ENCODE results near the gene FRY. TPM values are rescaled to one million over a fixed set of nuclear protein-coding genes. Genes with fewer than 3 reads are reported as not detected.
"Not testable (repeated sequence)": the region's sequence is repeated elsewhere in the genome, so short reads cannot be mapped to it uniquely, and the experiment has no call there.

Gene FRY
- 100 to 1,000 TPM; 108 to 237 (median 168) TPM for total RNA-seq
- 10 to 100 TPM; 21.6 to 43.7 TPM for polyA plus RNA-seq
- long read RNA-seq, donor 1, partial matches to known transcripts, result 23 of 67 reads
- long read RNA-seq, donor 1, other reads (novel, unspliced or antisense), result 43 of 67 reads
- long read RNA-seq, donor 2, partial matches to known transcripts, result 74 of 124 reads
- long read RNA-seq, donor 2, other reads (novel, unspliced or antisense), result 48 of 124 reads
- long read RNA-seq, donor 3, partial matches to known transcripts, result 27 of 59 reads
- long read RNA-seq, donor 3, other reads (novel, unspliced or antisense), result 28 of 59 reads

DNA sequence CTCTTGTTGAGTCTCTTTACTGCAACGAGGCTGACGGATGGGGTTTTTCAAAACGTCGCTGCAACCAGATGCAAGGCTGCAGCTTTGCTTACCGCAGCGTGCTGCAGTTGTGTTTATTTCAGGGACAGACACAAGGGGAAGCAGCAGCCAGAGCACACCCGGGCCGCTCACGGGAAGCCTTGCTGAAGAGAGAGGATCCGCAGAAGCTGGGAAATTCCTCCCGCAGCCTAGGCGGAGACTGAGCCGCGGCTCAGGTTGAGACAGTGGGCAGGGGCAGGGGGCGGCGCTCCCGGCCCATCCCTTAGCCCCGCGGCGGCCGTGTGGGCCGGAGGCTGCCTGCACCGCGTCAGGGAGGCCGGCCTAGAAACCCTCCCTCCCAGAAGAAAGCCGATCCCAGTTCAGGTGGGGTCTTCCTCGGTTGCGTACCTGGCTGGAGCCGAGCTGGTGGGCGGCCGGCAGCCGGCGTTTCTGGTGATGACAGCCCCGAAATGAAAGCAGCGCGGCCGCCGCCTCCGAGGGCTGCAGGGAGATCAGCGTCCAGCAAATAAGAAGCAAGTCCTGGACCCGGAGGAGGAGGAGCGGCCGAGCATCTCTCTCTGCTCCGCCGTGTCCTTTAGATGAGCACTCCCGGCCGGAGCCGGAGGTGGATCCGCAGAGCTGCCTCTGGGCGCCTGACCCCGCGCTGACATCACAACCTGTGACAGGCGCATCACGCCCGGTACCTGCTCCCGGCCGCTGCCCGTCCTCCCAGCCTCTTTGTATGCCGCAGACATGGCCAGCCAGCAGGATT lies at the start of gene FRY:
Gene FRY (plus strand): TSS at position 750 of the 790 bp plus-strand sequence. CDS start 22 bp downstream, at position 772.
- Histone ChIP-seq H3K27ac (peak within 1 kb of the TSS in 11 of 12 donors; percentile 52 to 90 (median 76)), H3K36me3 (no peaks in the 10 kb centered on the region), H3K4me3 (peak within 1 kb of the TSS; percentile 32 to 86 (median 64)), H3K4me1 (peaks cover 0 to 32% (median 14%) of the 10 kb centered on the region in 12 donors), H3K9me3 (no peaks in the 10 kb centered on the region), H3K27me3 (no peaks in the 10 kb centered on the region)
- peak in 1 of 2 donors; percentile 30 for TF ChIP-seq POLR2A (IDR thresholded peaks at IDR 0.05)
- TF ChIP-seq, protein P1, sequence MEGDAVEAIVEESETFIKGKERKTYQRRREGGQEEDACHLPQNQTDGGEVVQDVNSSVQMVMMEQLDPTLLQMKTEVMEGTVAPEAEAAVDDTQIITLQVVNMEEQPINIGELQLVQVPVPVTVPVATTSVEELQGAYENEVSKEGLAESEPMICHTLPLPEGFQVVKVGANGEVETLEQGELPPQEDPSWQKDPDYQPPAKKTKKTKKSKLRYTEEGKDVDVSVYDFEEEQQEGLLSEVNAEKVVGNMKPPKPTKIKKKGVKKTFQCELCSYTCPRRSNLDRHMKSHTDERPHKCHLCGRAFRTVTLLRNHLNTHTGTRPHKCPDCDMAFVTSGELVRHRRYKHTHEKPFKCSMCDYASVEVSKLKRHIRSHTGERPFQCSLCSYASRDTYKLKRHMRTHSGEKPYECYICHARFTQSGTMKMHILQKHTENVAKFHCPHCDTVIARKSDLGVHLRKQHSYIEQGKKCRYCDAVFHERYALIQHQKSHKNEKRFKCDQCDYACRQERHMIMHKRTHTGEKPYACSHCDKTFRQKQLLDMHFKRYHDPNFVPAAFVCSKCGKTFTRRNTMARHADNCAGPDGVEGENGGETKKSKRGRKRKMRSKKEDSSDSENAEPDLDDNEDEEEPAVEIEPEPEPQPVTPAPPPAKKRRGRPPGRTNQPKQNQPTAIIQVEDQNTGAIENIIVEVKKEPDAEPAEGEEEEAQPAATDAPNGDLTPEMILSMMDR (IDR thresholded peaks at IDR 0.05), result peak in 3 of 12 donors; percentile 13 to 29 (median 29)
- DNase-seq (peak; percentile 65 to 84 (median 74)), ATAC-seq (peak; percentile 70 to 88 (median 85))
- WGBS, 4 donors, result 1 to 12% (median 3%) methylated on average over 25 to 59 of the region's 59 CpGs
- intact Hi-C loops (cut with DNase I), result loop anchor here in 2 of 10 donors (10.0 kb wide), 2 partner anchors 124 to 134 kb away; no protein-coding TSS in a partner anchor

DNA sequence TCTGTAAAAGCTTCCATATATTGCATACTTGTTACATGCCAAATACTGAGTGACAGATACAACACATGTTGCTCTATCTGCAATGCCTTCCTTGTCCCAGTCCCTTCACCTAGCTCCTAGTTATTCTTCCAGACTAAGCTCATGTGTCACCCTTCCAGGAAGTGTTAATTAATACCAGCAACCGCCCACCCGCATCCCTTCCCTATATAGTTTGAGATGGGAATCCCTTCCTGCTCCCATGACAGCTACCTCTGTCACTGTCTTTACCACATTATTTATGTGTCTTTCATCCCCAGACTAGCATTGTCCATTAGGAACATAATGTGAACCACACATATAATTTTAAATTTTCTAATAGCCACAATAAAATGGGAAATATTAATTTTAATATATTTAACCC lies 49.5 kb upstream of the FRY start:
- no peak overlapping the region for H3K4me3 ChIP-seq
- ATAC-seq, result no peak
- 72 to 85% (median 84%) methylated on average over 2 of the region's 2 CpGs for WGBS, 4 donors
- H3K27ac ChIP-seq, result no peak overlapping the region
- peaks cover 0 to 3% (median 0%) of the 10 kb centered on the region in 9 donors for H3K36me3 ChIP-seq
- no peak for DNase-seq
- intact Hi-C loops (cut with DNase I), result no loop called here
- H3K9me3 ChIP-seq, result no peaks in the 10 kb centered on the region
- TF ChIP-seq POLR2A (IDR thresholded peaks at IDR 0.05), result no peak
- TF ChIP-seq, protein P1 (IDR thresholded peaks at IDR 0.05), result no peak
- H3K4me1 ChIP-seq, result peaks cover 0 to 23% (median 9%) of the 10 kb centered on the region in 12 donors
- H3K27me3 ChIP-seq, result no peaks in the 10 kb centered on the region

DNA sequence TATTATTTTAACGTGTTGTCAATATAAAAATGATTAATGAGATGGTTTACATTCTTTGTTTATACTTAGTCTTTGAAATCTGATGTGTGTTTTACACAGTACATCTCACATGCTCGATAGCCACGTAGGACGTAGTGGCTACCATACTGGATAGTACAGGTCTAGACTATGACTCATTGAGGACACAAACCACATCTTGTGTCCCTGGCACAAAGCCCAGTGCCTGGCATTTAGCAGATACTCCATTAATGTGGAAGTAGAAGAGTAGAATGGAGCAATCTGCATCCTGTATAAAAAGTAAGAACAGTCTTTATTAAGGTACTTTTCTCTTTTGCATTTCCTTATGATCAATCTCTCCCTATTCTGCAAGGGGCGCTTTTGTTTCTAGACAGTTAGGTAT lies 49.0 kb upstream of the FRY start:
- Histone ChIP-seq H3K9me3 (no peaks in the 10 kb centered on the region), H3K36me3 (peaks cover 0 to 3% (median 0%) of the 10 kb centered on the region in 9 donors), H3K27me3 (no peaks in the 10 kb centered on the region), H3K4me1 (peaks cover 0 to 27% (median 12%) of the 10 kb centered on the region in 12 donors), H3K27ac (no peak overlapping the region), H3K4me3 (no peak overlapping the region)
- WGBS, 4 donors, result 56 to 70% (median 62%) methylated on average over 5 of the region's 5 CpGs
- peak; percentile 57 to 90 (median 77) for DNase-seq
- peak; percentile 87 to 94 (median 90) for ATAC-seq
- intact Hi-C loops (cut with DNase I), result no loop called here
- no peak for TF ChIP-seq POLR2A (IDR thresholded peaks at IDR 0.05)
- TF ChIP-seq, protein P1 (IDR thresholded peaks at IDR 0.05), result no peak

DNA sequence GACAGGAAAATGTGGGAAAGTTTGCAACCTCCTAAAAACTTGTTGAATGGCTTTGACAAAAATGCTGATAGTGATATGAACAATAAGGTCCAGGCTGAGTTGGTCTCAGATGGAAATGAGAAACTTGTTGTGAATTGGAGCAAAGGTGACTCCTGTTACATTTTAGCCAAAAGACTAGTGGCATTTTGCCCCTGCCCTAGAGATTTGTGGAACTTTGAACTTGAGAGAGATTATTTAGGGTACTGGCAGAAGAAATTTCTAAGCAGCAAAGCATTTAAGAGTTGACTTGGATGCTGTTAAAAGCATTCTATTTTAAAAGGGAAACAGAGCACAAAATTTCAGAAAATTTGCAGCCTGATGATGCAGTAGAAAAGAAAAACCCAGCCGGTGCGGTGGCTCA lies 47.9 kb upstream of the FRY start:
- not testable (repeated sequence) for ATAC-seq
- 94 to 100% (median 97%) methylated on average over 2 of the region's 2 CpGs for WGBS, 4 donors

DNA sequence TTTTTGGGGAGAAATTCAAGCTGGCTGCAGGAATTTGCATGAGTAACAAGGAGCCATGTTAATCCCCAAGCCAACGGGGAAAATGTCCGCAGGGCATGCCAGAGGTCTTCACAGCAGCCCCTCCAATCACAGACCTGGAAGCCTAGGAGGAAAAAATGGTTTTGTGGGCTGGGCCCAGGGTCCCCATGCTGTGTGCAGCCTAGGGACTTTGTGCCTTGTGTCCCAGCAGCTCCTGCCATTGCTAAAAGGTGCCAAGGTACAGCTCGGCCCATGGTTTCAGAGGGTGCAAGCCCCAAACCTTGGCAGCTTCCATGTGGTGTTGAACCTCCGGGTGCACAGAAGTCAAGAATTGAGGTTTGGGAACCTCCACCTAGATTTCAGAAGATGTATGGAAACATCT lies 47.2 kb upstream of the FRY start:
- peaks cover 0 to 34% (median 14%) of the 10 kb centered on the region in 12 donors for H3K4me1 ChIP-seq
- 96 to 100% (median 98%) methylated on average over 4 of the region's 4 CpGs for WGBS, 4 donors
- H3K27me3 ChIP-seq; intact Hi-C loops (cut with DNase I); DNase-seq; H3K27ac ChIP-seq; H3K9me3 ChIP-seq; H3K4me3 ChIP-seq; ATAC-seq; H3K36me3 ChIP-seq: not testable (repeated sequence)

More for the DNA sequence above, 47.9 kb upstream of the FRY start:
- intact Hi-C loops (cut with DNase I); H3K36me3 ChIP-seq; H3K27me3 ChIP-seq; H3K9me3 ChIP-seq; H3K4me3 ChIP-seq; DNase-seq; H3K27ac ChIP-seq: not testable (repeated sequence)
- H3K4me1 ChIP-seq, result peaks cover 0 to 34% (median 14%) of the 10 kb centered on the region in 12 donors

Data from heart left ventricle (tissue), 16 donors.